ENCODE measurements around the gene ZNF611. TPM values are rescaled to one million over a fixed set of nuclear protein-coding genes. Genes with fewer than 3 reads are reported as not detected.
A peak's percentile ranks its signal among the peaks of the same experiment; 100 is the strongest.

ZNF611 gene
- total RNA-seq, 1 experiment from 2014 or later = 22.4 TPM

GRCh38 chr19:52667972-52668371 lies 66.9 kb downstream of the ZNF611 start (continued):
- no peak for TF ChIP-seq ERG (CRISPR knock-in tag; IDR thresholded peaks at IDR 0.05)

- peaks cover 43% of the 10 kb centered on the region for H3K4me1 Mint-ChIP-seq
- H3K36me3 Mint-ChIP-seq = no peaks in the 10 kb centered on the region
- CTCF ChIA-PET = interaction anchor here (0.6 kb wide), 1 partner anchor 1645 kb away, joined by 4 read pairs; no protein-coding TSS in a partner anchor
- POLR2A ChIA-PET = no interaction called here
- ATAC-seq (no peak), DNase-seq (ENCODE audit: low spot score) (no peak)
- no peaks in the 10 kb centered on the region for H3K9me3 Mint-ChIP-seq
- H3K4me3 Mint-ChIP-seq = no peak overlapping the region
- peaks cover 6% of the 10 kb centered on the region; the same call in 1 of the 2 replicates for H3K27me3 Mint-ChIP-seq (ENCODE audit: low read depth)
- TF ChIP-seq PRDM15 (CRISPR knock-in tag; IDR thresholded peaks at IDR 0.05) (no peak), PRRX2 (CRISPR knock-in tag; IDR thresholded peaks at IDR 0.05) (no peak), KAT7 (CRISPR knock-in tag; IDR thresholded peaks at IDR 0.05; ENCODE audit: borderline replicate concordance) (no peak), ZNF263 (CRISPR knock-in tag; IDR thresholded peaks at IDR 0.05; ENCODE audit: low read depth) (no peak), ZNF416 (CRISPR knock-in tag; IDR thresholded peaks at IDR 0.05) (no peak), ZNF232 (CRISPR knock-in tag; IDR thresholded peaks at IDR 0.05) (no peak), ZNF138 (CRISPR knock-in tag; conservative IDR thresholded peaks at IDR 0.05) (no peak), GABPB1 (CRISPR knock-in tag; IDR thresholded peaks at IDR 0.05) (no peak)
- TF ChIP-seq, protein P1, sequence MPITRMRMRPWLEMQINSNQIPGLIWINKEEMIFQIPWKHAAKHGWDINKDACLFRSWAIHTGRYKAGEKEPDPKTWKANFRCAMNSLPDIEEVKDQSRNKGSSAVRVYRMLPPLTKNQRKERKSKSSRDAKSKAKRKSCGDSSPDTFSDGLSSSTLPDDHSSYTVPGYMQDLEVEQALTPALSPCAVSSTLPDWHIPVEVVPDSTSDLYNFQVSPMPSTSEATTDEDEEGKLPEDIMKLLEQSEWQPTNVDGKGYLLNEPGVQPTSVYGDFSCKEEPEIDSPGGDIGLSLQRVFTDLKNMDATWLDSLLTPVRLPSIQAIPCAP (CRISPR knock-in tag; IDR thresholded peaks at IDR 0.05) = no peak
- no peak overlapping the region for H3K27ac Mint-ChIP-seq
Observed at GRCh38 chr19:52666506-52666905, 68.3 kb downstream of the ZNF611 start.

GRCh38 chr19:52665529-52665928 lies 69.3 kb downstream of the ZNF611 start:
- H3K4me3 Mint-ChIP-seq = no peak overlapping the region
- H3K27me3 Mint-ChIP-seq (ENCODE audit: low read depth) = peaks cover 11% of the 10 kb centered on the region
- DNase-seq (ENCODE audit: low spot score) (no peak), ATAC-seq (no peak)
- no peaks in the 10 kb centered on the region for H3K36me3 Mint-ChIP-seq
- TF ChIP-seq, protein P2, sequence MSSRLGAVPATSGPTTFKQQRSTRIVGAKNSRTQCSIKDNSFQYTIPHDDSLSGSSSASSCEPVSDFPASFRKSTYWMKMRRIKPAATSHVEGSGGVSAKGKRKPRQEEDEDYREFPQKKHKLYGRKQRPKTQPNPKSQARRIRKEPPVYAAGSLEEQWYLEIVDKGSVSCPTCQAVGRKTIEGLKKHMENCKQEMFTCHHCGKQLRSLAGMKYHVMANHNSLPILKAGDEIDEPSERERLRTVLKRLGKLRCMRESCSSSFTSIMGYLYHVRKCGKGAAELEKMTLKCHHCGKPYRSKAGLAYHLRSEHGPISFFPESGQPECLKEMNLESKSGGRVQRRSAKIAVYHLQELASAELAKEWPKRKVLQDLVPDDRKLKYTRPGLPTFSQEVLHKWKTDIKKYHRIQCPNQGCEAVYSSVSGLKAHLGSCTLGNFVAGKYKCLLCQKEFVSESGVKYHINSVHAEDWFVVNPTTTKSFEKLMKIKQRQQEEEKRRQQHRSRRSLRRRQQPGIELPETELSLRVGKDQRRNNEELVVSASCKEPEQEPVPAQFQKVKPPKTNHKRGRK (CRISPR knock-in tag; IDR thresholded peaks at IDR 0.05; ENCODE audit: borderline replicate concordance) = no peak
- TF ChIP-seq, protein P3, sequence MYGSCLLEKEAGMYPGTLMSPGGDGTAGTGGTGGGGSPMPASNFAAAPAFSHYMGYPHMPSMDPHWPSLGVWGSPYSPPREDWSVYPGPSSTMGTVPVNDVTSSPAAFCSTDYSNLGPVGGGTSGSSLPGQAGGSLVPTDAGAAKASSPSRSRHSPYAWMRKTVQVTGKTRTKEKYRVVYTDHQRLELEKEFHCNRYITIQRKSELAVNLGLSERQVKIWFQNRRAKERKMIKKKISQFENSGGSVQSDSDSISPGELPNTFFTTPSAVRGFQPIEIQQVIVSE (CRISPR knock-in tag; IDR thresholded peaks at IDR 0.05; ENCODE audit: borderline replicate concordance) = no peak
- TF ChIP-seq ZNF281 (CRISPR knock-in tag; IDR thresholded peaks at IDR 0.05) = no peak
- peak overlapping the region; percentile 5; the same call in 1 of the 2 replicates for H3K27ac Mint-ChIP-seq
- no peaks in the 10 kb centered on the region for H3K9me3 Mint-ChIP-seq
- peaks cover 43% of the 10 kb centered on the region for H3K4me1 Mint-ChIP-seq
- ChIA-PET POLR2A (no interaction called here), CTCF (no interaction called here)

Measured in WTC11 (cell line).